ENCODE data around the gene EFNA5.

Gene EFNA5

DNA sequence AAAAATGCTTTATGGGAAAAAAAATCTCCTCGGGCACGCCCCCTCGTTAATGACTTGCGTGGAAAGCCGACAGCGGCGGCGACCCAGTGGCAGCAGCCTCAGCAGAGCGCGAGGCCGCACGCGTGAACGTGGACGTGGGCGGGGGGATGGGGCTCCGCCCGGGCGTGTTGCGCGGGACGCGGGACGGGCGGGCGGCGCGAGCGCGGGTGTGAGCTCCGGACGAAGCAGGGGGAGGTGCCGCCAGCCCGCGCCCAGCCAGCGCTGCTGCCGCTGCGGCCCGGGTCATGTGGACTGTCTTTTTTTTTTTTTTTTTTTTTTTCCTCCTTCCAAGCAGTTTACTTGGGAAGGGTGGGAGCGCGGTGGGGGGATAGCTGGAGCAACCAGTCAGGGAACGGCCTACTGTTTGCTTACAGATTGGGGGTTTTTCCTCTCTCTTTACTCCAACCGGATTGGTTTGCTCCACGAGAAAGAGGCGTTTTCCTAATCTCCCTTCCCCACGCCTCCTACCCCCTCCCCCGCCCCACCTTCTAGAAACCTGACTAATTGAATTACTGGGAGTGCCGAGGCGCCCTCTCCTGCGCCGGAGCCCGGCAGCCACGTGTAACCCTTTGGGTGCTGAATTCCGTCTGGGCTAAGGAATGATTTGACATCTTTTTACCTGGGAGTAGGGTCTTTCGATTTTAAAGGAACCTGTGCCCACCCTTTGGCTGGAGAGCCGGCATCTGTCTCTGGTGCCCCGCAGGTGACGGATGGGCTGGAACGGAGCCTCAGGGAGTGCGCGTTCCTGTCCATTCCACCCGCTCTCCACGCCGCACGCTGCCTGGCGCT, 1.7 kb upstream of the EFNA5 start:
- peak; percentile 90 for DNase-seq

DNA sequence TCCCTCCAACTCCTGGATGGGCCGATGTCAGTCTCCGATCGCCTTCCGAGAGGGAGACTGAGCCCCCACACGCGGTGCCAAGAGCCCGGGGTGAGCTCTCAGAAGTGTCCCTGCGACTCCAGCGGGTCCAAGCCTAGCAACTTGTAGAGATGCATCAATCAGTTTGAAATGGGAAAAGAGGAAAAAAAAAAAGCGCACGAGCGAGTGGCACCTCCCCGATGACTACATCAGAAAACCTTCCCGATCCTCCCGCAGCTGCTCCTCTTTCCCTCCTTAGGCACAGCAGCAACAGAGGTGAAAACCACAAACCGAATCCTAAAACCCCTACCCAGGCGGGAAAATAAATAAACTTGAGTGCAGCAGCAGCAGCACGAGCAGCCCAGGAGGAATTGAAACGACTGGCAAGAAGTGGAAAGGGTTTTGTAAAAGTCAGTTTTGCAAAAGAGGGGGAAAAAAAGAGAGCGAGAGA, 1.0 kb upstream of the EFNA5 start:
- peak; percentile 64 for DNase-seq

DNA sequence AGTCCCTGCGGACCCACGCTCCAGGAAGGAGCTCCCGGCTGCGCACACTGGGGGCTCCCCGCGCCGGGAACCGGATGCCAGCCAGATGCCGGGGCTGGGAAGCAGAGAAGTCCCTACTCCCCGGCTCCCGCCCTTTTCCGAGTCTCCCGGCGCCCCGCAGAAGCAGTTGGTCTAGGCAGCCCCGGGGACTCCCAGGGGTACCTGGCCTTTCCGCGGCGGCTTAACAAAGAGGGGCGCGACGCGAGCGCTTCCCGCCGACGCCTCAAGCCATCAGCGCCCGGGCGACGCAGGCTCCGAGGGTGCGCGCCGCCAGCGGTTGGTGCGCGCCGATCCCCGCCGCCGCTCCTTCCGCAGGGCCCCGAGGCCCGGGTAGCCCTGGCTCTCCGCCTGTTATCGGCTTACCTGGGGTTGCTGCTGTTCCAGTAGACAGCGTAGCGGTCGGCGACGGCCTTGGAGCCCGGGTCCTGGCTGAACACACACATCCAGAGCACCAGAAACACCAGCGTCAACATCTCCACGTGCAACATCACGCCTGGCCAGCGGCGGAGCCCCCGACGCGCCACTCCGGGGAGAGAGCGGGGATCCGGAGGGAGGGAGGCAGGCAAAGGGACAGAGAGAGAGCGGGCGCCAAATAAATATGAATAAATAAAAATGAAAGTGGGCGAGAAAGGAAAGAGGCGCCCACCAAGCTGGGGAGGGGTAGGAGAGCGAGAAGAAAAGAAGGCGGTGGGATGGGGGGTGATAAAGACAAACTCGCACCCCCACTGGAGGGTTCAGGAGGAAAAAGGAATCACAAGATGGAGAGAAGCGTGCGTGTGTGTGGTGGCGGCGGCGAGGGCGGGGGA, 428 bp downstream of the EFNA5 start:
- DNase-seq: peak; percentile 35

DNA sequence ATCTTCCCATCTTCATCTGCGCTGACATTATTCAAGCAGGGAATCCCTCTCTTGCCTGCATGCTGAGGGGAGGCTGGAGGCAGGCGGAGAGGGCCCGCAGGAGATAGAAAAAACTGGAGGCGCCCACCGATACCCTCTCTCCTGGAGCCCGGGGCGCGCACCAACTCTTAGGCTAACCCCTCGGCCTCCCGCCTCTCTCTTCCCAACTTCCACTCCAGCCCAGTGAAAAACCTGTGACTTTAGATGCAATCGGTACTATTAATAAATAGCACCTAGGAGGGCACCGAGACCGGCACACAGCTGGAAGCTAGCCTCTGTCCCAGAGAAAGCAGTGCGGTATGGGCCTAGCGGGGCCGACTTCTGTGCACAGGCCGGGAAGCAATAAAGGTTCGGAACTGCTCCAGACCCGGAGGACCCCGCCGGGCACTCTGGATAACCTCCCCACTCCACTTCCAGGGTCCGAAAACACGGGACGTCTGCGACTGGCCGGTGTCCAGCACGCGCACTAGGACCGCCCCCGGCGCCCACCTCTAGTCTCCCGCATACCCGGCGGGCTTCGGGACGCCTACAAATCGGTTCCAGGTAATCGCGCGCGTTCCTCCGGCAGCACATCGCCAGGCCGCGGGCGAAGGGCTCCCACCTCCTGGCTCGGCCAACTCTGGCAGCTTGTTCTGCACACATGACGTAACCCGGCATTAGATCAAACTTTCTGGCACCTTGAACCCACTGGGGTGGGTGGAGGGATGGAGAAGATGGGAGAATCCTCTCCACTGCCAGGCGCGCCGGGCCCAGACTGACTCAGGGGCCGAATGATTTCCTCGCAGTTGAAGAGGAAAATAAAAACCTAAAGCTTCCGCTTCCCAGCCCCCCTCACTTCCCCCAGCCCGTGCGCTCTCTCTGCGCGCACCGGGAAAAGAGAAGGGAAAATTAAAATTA, 1.4 kb downstream of the EFNA5 start:
- DNase-seq: peak; percentile 28

DNA sequence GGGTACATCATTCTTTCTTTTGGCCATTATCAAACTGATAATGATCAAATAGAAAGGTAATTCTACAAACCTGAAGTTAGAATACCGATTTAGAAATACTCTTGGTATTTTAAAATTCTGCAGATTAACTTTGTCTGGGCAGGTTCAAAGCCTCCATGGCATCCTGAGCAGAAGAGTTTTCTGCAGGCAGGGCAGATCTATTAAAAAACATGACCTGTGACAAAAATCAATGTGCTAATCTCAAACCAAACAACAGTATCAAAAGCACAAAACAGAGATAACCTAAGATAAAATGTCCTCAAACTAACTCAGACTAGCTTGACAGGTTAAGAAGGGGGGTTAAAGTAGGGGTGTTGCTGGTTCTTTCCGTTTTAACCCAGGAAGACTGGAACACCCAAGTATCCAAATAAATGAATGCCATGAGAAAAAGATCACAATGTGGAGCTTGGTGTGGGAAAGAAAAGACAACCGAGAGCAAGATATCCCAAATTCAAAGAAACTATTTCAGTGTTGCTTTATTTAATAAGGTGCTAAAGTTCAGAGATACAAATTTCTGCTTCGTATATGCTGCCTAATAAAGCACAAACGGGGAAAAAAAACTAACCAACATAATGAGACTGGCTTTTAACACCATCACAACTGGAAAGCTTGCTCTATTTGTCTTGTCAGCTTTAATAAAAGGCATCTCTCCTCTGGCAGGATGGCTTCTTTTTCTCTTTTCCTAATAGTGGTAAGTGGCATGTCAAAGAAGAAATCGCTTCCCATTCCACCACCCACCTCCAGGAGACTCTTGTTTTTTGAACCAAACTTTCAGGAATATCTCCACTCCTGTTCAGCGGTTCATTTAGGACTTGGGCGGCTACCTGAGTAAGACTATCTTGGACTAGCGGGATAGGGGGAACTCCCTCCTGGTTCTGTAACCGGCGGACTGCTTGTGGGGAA, 2.3 kb downstream of the EFNA5 start:
- no peak for DNase-seq

DNA sequence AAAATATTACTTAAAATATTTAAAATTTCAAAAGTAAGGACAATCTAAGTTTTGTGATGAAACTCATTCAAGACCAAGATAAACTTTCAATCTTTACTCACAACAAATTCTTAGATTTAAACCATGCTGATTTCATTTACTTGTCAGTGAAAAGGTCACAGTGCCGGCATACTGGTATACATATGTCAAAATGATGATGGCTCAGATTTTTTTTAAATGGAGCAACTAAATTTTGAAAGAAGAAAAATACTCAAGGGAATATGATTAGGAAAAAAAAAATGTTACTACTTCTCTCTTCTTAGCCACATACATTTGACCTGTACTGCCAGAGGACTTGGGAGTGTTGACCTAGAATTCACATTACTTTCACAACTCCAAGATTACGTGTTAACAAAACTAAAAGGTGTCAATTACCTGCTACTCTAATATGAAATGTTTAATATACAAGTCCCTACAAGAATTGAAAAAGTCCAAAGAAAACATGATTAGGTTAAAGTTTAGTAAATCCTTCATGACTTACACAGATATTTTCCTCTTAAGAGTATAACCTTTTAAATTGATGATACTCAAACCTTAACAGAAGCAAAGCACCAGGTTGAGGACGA, 4.6 kb downstream of the EFNA5 start:
- no peak for DNase-seq

DNA sequence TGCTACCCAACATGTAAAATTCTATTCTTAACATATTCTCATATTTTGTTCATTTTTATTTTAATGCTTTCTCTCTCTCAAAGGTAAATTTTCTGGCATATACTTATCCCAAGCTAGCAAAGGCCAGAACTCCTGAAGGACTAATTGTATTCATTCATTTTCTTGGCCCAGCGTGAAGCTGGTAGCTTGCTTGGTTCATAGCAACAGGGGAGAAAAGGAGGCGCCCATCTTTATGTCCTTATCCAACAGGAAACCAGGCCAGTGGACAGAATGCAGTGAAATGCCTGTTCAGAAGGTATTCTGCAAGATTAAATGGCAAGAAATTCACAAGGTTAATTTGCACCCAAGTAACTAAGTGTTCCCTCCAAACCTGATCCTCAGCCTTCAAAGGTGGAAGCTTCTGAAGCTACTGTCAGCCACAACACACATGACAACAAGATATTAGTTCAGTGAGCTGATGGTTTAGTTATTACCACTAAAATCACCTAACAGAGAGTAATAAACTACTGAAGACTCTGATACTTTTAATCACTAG, 5.6 kb downstream of the EFNA5 start:
- no peak for DNase-seq

DNA sequence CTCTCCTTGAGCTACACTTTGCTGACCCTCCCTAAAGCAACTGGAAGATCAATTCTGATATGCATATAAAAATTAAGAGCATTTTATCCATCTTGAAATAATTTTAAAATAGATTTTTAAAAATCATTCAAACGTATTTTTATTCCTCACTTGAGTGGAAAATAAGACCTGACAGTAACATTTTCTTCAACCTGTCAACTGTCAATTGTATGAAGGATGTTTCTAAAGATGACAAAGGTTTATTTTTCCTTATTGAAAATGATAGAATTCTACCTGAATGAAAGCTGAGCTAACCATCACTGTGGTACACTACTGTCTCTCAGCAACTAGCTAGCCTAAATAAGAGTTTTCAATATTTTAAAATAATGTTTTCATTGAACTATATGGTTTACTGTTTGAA, 7.0 kb downstream of the EFNA5 start:
- no peak for DNase-seq

DNA sequence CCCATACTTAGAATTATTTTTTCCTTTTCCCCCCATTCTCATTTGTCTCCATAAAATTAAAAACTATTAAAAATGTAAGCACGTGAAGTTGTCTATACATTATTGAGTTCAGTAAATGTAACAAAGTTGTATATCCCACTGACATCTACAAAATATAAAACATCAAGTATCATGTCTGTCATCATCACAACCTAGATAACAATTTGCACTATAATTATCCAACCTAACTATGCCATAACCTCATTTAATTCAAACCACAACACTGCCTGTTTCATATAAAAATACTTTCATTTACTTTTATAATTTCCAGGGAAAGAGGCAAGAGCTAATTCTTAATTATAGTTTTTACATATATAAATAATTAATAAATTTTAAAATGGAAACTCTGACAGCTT, 9.1 kb downstream of the EFNA5 start:
- no peak for DNase-seq

DNA sequence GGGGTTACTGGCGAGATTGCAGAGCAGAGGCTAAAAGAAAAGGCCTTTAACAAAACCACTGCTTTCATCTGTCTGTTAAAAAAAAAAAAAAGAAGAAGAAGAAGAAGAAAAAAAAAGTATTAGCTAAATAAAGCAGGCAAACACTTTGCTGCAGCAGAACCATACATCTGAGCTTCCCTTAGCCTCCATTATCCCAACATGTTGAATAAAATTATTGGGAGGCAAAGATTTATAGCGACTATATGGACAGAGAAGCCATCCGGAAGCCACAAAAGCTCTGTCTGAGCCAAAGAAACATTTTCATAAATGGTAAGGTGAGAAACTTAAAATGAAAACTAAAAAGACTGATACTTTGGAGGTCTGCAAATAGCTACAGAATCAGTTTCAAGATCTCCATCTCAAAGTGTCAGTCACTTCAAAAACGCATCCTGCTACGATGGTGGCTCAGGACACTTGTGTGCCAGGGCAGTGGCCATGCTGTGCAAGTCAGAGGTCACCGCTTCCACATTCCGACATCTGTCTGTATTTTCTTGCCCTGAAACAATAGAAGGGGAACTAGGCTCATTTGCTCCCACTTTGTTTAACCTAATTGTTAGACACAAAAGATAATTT, 9.6 kb downstream of the EFNA5 start:
- DNase-seq: no peak

DNA sequence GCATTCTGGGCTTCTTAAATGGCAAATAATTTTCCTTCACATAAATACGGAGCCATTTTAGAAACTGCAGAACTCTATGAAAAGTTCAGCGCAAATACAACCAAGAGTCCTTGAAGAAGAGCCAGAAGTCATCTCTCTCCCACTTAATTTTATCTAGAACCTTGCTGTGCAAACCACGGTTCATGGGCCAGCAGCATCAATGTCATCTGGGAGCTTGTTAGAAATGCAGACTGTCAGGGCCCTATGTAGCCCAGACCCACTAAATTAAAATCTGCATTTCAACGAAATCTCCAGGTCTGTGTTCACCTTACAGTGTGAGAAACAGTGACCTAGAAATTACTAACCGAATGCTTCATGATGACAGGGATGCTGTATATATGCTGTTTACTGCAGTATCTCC, 12.2 kb downstream of the EFNA5 start:
- no peak for DNase-seq

DNA sequence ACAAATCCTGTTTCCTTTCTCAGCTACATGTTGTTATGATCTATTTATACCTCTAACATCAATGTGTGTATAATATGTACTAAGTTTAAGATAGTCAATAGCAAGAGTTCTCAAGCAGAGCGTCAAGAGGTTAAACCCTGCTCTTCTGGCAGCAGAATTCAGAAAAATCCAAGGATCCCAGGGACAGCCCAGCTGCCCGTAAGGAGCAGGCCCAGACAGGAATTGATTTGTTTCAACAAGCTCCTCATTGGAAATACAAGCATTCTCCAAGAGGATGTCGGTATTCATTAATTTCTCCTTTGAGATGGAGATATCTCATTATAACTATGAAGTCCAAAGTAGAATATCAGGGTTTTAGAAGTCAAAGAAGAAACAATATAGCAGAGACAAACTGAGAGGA, 14.9 kb downstream of the EFNA5 start:
- no peak for DNase-seq

DNA sequence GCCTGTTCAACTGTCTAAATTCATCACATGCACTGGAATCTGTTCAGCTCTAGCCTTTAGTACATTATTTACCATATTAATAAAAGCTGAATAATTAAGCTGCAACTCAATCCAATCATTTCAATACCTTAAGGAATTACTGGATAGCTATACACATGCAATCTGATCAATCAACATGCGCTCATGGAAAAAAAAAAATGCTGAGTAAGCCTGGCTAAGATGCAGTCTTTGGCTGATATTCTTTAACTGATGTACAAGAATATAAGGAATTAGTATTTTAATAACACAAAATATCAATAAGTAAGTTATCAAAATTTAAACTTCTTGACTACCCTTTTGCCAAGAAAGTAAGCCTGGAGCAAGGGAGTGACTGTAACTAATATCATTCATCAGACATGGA, 15.9 kb downstream of the EFNA5 start:
- no peak for DNase-seq

DNA sequence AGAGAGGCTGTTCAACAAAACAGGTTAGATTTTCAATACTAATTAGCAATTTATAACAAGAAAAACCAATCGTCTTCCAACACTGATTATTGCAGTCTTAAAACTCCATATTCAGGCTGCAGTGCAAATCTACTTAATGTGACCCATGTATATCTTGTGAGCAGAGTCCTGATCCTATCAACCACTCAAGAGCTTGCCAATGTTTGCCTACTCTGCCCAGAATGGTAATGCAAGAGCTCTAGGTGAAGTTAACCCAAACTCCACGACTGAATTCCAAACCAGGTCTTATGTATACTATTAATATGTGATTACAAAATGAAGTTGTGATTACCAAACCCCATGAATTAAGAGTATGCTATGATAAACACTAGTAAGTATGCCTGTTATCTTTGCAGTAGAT, 17.1 kb downstream of the EFNA5 start:
- no peak for DNase-seq

DNA sequence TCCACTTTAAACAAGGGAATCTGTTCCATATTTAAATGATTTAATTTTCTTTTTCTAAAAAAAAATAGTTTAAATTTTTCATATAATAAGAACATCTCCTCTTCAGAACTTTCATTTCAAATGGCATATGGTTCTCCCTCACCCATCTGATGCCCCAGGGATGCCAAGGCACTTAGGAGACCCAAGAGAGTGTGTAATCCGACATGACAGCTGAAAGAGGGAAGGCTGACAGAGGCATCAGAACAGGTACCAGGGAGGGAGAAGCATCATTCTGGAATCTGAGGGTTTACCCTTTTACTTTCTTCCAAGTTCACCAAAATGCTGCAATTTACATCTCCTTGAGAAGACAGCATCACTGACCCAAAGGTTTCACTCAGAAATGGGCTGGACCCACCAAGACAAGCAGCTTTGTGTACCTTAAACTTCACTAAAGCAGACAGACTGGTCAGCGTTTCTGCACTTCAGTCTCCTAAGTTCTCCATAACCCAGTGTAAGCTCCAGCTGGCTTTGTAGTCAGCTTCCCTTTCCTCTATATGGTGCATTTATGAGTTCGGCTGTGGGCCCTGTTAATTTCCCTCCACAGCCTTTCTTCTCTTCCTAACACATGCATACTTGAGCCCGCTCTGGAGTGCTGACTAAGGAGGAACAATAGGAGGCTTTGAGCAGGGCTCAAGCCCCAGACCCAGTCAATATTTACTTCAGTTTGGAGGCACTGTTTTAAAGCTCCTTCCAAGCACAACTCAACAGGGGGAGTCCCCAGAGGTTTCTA, 17.7 kb downstream of the EFNA5 start:
- DNase-seq: no peak

DNA sequence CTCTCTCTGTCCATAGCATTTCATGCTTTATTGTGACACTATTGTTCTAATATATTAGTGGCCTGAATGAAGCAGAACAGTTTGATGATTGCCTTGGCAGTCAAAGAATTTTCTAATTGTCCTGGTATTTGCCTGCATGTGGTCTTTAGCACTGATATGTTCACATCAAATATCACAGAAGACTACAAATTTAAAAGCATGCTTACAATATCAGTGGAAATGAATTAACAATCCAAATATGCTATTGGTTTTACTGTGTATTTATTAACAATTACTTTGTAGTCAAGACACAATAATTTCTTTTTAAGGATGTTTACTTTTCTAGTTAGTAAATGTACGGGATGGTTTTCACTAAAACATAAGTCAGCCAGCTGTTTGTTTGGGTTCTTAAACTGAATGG, 18.3 kb downstream of the EFNA5 start:
- no peak for DNase-seq

DNA sequence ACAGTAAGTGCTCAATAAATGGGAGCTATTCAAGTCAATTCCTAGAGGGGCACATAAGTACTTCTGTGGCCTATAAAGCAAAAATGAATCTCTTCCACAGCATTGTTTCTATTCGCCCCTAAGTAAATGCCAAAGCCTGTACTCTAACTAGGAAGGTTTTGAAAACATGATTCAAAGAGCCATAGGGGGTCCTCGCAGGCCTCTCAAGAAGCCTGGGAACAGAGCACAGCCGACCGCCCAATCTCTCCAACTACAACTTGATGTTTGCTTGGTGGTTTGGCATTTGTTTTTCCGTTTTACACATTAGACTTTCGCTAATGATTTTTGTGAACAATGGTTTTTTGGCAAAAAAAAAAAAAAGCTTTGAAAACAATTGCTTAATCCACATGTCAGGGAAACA, 19.4 kb downstream of the EFNA5 start:
- DNase-seq: no peak

DNA sequence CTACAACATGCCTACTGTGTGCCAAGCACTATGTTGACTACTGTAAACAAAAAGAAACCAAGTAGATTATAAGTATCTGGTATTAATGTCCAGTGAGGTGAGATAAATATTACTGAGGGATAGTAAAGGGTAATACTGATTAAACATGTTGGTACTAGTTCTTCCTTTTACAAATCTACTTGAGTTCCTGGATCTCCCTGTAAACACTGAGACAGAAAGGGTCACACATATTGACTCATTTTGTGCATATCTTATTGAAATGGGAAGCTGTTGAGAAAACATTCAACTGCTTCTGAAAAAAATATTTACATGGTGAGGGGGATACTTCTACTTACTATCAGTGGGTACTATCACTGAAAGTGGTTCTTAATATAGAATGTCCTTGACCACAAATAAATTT, 24.3 kb downstream of the EFNA5 start:
- no peak for DNase-seq

DNA sequence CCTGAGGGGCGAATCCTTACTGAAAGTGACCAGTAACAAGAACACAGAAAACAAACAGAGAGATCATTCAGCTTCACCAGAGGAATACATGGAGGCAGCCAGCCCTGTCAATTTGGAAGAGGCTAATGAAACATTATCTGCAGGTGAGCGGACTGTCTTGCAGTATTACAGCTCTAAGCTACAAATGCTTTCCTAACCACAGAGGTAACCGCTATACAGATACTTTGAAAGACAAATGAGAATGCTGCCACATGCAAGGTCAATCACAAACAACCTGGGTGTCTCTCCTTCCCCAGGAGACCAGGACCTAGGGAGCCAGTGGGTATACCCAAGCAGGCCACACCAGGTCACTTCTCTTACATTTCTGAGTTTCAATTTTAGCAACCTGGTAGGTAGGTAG, 30.2 kb downstream of the EFNA5 start:
- no peak for DNase-seq

DNA sequence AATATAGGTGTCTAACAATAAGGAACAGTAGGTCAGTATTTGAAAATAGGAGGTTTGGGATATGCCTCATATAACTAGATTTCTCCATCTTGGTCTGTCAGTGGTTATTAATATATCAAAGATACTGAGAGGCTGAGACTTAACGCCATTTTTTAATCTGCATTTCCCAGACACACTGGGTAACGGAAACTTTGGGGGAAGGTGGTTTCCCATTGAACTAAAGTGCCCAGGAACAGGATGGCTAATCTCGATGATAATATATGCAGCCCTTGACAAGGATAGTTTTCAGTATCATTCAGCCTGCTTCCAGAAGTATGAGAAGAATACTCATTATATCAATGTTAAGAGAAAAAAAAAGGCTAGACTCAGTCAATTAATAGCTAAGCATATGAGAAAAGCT, 30.7 kb downstream of the EFNA5 start:
- DNase-seq: no peak
